Jurkat, Clone E6-1 (cell line): Measurements from ENCODE around the gene TOX2. TPM values are rescaled to one million over a fixed set of nuclear protein-coding genes. Genes with fewer than 3 reads are reported as not detected.

Experiments used
- DNase-seq: peaks from one replicate; pipeline ENCODE4 v3.0.0-alpha.2; 2011; ENCODE audit warnings: low read depth, low spot score
- H3K4me3 ChIP-seq: 2 replicates; pipeline ENCODE4 v1.5.1; 2011; ENCODE audit warnings: mild to moderate bottlenecking, low read length, control low read depth, moderate library complexity
- polyA plus RNA-seq: library from polyadenylated mRNA; unstranded; fragments of >200 nt; gene quantifications from one replicate; pipeline ENCODE4 v1.2.1, GENCODE V29; 2012; ENCODE audit warnings: missing spikeins; ENCODE audit not compliant: insufficient read length, insufficient read depth

Gene TOX2
- 4.6 TPM for polyA plus RNA-seq

DNA sequence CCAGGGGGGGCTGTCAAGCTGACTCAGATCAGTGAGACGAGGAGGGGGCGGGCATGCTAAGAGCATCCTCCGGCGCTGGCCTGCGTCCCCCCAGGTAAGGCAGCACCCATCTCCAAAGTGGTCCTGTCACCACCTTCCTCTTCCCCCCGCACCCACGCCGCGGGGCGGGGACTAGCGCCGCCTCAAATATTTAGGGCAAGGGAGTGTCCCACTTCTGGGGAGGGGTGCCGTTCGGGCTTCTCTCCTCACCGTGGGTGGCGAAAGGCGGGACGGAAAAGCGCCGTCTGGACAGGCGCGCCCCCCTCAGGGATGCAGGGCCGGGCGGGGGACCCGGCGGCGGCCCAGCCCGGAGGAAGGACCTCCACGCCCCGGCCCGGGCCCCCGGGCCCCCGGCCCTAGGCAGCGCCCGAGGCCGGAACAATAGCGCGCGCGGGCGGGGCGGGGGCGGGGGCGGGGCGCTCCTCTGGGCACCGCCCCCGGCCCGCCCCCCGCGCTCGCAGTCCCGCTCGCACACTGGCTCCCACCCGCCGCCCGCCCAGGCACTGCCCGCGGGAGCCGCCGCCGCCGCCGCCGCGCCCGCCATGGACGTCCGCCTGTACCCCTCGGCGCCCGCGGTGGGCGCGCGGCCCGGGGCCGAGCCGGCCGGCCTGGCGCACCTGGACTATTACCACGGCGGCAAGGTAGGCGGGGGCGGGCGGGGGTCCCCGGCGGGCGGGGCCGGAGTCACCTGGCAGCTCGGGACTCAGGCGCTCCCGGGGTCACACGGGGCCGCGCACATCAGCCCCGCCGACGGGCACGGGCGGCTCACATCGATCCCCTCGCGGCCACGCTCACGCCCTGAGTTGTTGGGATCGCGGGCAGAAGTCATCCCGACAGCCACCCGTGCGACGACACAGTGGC, at the start of gene TOX2:
TSS of gene TOX2 (plus strand) at position 542 of the 900 bp plus-strand sequence. CDS start at position 582, 40 bp downstream.
- DNase-seq: no peak

GRCh38 chr20:43868091-43868490, 46.6 kb upstream of the TOX2 start:
- DNase-seq: no peak
- H3K4me3 ChIP-seq: no peak overlapping the region

More for the DNA sequence above, at the start of gene TOX2:
- H3K4me3 ChIP-seq: peak within 1 kb of the TSS; percentile 50

DNA sequence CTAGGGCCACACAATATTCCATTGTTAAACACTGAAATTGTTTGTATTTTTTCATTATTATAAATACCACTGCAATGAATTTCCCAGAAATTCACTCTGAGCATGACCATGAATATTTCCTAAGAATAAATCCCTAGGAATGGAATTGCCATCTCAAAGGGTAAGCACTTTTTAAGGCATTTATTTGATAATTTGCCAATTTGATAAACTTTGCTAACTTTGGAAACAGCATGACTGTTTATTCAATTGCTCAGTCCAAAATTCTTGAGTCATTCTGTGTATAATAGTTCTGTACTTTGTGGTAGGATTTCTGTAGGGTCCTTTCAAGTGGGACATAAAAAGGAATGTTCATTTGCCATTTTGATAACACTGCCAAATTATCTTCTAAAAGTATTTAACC, 44.2 kb upstream of the TOX2 start:
- DNase-seq: no peak

GRCh38 chr20:43878776-43879175, 35.9 kb upstream of the TOX2 start:
- H3K4me3 ChIP-seq: no peak overlapping the region
- no peak for DNase-seq

More for the DNA sequence above, 44.2 kb upstream of the TOX2 start:
- H3K4me3 ChIP-seq: no peak overlapping the region

DNA sequence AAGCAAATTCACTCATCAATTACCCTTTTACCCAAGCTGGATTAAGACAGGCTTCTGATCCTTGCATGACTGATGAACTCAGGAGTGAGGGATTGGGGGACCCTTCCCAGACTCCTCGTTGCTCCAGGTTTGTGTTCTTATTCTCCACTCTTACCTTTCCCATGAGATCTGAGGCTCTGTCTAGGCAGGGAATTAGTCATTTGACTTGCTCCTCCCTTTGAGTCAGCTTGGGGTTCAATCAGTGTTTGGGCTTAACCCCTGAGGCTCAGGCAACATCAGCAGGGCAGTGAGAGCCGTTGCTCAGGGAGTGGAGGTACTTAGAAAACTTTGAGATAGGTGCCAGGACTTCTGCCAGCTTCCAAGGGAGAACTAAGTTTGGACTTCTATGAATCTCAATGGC, 20.7 kb upstream of the TOX2 start:
- no peak for DNase-seq
- H3K4me3 ChIP-seq: no peak overlapping the region

DNA sequence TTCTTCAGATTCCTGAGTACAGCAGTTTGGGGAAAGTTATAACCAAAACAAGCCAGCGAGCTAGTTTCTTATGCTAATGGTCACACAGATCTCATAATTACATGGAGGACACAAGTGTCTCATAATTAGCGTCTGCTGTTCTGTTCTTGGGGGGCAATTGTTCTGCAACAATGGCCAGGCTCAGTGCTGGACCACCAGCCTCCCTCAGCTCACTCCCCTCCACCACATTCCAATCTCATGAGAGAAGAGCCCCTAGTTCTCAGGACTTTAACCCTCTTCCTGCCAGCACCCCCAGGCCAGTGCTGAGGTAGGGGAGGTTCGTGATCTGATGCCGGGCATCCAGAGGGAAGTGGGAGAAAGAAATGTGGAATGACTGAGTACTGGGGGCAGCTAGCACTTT, 20.2 kb upstream of the TOX2 start:
- DNase-seq: no peak
- H3K4me3 ChIP-seq: no peak overlapping the region

GRCh38 chr20:43895235-43895634, 19.4 kb upstream of the TOX2 start:
- no peak for DNase-seq

DNA sequence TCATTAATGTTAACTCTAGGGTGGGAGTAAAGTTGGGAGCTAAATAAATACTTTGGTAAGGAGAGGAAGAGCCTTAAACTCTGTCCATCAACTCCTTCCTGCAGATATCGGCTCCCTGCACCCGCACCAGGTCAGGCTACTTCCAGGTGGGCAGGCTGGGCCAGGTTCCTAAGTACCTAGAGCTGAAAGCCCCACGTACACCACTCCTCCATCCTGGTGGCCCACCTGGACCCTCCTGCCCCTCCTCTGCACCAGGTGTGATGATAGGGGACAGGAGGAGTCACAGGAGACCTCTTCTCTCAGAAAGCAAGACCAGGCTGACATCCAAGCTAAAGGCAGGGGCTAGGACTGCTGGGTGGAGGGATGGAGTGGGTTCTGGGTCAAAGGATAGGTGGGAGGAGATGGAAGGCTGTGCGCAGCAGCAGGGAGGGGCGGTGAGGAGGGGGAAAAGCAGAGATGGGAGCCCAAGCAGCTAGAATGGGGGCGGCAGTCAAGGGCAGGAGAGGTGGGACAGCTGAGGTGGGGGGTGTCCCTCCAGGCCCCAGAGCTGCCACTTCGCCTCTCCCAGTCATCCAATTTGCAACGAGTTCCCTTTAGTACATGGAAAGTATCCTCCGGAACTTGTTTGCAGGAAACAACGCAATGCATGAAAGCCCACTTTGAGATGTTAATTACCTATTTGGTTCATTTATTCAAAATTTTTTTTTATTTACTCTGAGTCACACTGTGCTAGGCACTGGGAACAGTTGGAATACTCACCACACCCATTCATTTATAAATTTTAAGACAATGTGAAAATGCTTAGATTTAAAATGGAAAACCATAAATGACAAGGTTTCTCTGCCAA, 15.2 kb upstream of the TOX2 start:
- no peak for DNase-seq
- H3K4me3 ChIP-seq: no peak overlapping the region

More at GRCh38 chr20:43895235-43895634, 19.4 kb upstream of the TOX2 start:
- no peak overlapping the region for H3K4me3 ChIP-seq

- no peak for DNase-seq
- no peak overlapping the region for H3K4me3 ChIP-seq
Observed at GRCh38 chr20:43900121-43900466, 14.6 kb upstream of the TOX2 start.

DNA sequence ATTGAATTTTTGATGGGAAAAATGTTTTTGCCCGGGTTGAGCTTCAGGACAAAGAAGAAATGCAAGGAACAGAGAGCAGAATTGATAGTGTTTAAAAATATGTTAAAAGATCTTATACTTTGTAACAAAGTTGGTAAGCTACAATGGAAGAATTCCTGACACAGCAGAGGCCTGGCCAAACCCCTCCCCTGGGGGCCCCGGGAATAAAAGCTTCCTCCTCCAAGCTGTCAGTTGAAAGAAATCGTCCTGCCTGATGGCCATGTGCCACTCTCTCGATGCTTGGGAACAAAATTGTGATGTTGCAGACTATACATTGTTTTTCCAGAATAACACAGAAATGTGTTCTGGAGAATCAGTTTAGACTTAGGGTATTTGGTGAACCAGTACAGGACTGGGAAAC, 14.2 kb upstream of the TOX2 start:
- H3K4me3 ChIP-seq: no peak overlapping the region
- DNase-seq: no peak

GRCh38 chr20:43901296-43901695, 13.4 kb upstream of the TOX2 start:
- H3K4me3 ChIP-seq: no peak overlapping the region
- no peak for DNase-seq

DNA sequence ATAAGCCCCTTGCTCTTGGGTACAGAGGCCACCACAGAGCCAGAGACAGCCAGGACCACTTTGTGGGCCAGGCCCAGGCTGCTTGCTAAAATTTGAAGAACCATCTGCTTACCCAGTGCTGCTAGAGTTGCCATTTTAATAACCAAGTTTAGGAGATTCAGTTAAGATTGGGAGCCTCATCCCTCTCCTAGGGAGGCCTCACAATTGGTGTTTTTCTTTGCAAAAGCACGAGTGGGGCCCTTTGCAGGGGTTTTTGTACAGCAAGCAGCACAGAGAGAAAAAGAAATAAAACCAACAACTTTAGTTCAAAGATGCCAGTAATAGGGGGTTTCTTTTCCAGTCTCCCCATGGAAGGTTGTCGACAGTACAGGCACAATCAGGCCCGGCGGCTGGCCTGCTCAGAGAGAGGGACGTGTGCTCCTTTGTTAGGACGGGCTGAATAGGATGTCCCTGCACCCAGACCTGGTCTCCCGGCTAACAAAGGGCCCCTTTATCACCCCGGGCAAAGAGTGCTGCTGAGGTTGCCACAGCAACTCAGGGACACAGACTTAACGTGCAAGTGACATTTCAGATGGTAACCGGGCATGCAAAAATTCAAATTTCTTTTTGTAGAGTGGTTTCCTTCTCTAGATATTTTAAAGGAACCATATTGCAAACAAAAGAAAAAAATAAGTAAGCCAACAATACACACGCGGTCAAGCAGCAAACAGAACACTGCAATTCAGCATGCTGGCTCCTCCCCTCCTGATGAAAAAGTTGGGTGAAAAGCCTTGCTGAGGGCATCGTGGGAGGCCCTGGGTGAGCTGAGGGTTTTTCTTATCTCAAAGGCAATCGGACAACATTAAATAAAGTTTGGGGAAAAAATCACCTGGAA, 10.5 kb upstream of the TOX2 start:
- no peak overlapping the region for H3K4me3 ChIP-seq
- no peak for DNase-seq

GRCh38 chr20:43904827-43905177, 9.8 kb upstream of the TOX2 start:
- H3K4me3 ChIP-seq: no peak overlapping the region
- DNase-seq: no peak

- no peak for DNase-seq
- no peak overlapping the region for H3K4me3 ChIP-seq
Observed at GRCh38 chr20:43906505-43907034, 8.1 kb upstream of the TOX2 start.

DNA sequence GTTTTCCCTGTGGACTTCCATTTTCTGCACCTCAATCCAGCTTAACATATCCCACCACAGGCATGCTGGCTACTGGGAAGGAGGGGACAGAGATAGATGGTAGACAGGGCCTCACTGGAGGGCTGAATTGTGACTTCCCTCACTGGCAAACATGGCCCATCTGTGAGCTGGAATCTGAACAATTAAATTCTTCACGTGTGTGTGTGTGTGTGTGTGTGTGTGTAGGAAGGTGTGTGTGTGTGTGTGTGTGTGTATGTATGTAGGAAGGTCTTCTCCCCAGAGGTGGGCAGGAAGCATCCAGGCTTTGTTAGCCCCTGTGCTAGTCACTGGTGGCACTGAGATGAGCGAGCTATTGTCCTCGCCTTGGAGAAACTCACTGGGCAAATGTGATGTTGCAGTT, 5.4 kb upstream of the TOX2 start:
- DNase-seq: no peak
- no peak overlapping the region for H3K4me3 ChIP-seq

GRCh38 chr20:43909720-43910119, 4.9 kb upstream of the TOX2 start:
- no peak for DNase-seq
- H3K4me3 ChIP-seq: no peak overlapping the region

DNA sequence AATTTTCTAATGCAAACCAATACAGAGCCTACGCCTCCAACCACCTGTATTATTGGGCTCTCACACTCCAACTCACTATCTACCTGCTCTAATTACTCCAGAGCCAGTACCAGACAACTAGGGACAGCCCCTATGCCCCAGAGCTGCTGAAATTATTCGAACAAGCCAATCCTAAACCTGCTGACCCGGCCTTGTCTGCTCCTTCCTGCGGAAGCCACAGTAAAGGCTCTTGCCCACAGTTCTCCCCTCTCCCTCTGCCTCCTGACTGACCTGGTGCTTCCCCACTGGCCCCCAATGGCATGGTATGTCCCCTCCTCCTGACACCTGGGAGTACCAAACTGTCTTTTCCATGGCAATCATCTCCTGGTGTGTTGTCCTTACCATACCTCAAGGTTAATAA, 4.1 kb upstream of the TOX2 start:
- H3K4me3 ChIP-seq: no peak overlapping the region
- no peak for DNase-seq

- no peak for DNase-seq
- no peak overlapping the region for H3K4me3 ChIP-seq
Observed at GRCh38 chr20:43911066-43911465, 3.6 kb upstream of the TOX2 start.
